Measurements from ENCODE around the gene ISG20L2.

DNA sequence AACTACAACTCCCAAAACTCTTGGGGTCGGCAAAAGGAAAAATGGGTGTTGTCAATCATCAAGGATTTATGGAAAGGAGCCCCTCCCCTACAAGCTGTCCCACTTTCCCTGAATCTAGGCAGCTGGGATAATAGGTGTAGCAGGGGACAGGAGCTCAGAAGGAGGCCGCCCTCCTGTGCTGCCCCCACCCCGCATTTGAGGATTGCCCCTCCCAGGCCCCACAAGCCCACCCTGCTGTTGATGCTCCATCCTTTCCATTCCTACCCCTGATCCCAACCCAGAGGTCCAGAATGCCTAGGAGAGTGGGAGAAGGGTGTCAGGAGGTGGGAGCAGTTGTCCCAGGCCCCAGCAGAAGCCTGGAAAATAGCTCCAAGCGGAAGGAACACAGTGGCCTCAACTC is 14.2 kb upstream of the ISG20L2 start:
- TF ChIP-seq REST (IDR thresholded peaks at IDR 0.05) (no peak), CHD2 (IDR thresholded peaks at IDR 0.05; ENCODE audit: low read length, partially characterized antibody) (no peak), SMC3 (IDR thresholded peaks at IDR 0.05) (no peak)

Data from A549 (cell line).